BE2C (cell line): ENCODE measurements around the gene PPP4R2.
"Not testable (repeated sequence)": the region's sequence is repeated elsewhere in the genome, so short reads cannot be mapped to it uniquely, and the experiment has no call there.

Experiments
- DNase-seq: peaks from one replicate; pipeline ENCODE4 v3.0.0-alpha.2; 2020
- H3K27me3 ChIP-seq: fragments of 250-450 bp; sonication (Bioruptor Pico); 2 replicates; pipeline ENCODE4 v1.5.1; 2020; ENCODE audit warnings: mild to moderate bottlenecking
- H3K36me3 ChIP-seq: fragments of 250-450 bp; sonication (Bioruptor Pico); 2 replicates; pipeline ENCODE4 v1.5.1; 2020; ENCODE audit warnings: mild to moderate bottlenecking
- H3K4me1 ChIP-seq: fragments of 250-450 bp; sonication (Bioruptor Pico); 2 replicates; pipeline ENCODE4 v1.5.1; 2020
- H3K4me3 ChIP-seq: 2 replicates; pipeline ENCODE4 v1.5.1; 2011; ENCODE audit warnings: low read depth, low read length
- H3K9me3 ChIP-seq: fragments of 250-450 bp; sonication (Bioruptor Pico); 2 replicates; pipeline ENCODE4 v1.5.1; 2020
- TF ChIP-seq, protein P1 (sequence below): IDR thresholded peaks from 2 replicates; pipeline ENCODE4 v1.5.1; 2012; ENCODE audit warnings: mild to moderate bottlenecking, low read depth, low read length

Gene PPP4R2

GRCh38 chr3:73060302-73060723 lies 63.7 kb downstream of the PPP4R2 start:
- Histone ChIP-seq H3K27me3 (peaks cover 4% of the 10 kb centered on the region; the same call in 1 of the 2 replicates), H3K4me1 (peaks cover 23% of the 10 kb centered on the region), H3K36me3 (peaks cover 45% of the 10 kb centered on the region), H3K9me3 (no peaks in the 10 kb centered on the region), H3K4me3 (no peak overlapping the region)
- TF ChIP-seq, protein P1, sequence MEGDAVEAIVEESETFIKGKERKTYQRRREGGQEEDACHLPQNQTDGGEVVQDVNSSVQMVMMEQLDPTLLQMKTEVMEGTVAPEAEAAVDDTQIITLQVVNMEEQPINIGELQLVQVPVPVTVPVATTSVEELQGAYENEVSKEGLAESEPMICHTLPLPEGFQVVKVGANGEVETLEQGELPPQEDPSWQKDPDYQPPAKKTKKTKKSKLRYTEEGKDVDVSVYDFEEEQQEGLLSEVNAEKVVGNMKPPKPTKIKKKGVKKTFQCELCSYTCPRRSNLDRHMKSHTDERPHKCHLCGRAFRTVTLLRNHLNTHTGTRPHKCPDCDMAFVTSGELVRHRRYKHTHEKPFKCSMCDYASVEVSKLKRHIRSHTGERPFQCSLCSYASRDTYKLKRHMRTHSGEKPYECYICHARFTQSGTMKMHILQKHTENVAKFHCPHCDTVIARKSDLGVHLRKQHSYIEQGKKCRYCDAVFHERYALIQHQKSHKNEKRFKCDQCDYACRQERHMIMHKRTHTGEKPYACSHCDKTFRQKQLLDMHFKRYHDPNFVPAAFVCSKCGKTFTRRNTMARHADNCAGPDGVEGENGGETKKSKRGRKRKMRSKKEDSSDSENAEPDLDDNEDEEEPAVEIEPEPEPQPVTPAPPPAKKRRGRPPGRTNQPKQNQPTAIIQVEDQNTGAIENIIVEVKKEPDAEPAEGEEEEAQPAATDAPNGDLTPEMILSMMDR: no peak
- peak; percentile 28 for DNase-seq

DNA sequence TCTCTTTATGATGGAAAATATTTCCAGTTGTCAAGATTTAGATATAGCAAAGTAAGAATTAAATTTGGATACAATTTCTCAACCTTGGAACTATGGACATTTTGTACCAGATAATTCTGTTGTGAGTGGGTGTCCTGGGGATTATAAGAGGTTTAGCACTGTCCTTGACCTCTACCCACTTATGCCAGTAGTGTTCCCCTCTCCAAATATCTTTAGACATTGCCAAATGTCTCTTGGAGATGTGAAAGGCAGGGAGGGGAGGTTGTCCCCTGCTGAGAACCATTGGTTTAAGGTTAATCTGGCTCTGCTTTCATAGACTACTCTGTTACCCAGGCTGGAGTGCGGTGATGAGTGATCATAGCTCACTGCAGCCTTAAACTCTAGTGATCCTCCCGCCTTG lies 64.8 kb downstream of the PPP4R2 start, which contains the start of gene EBLN2:
Gene EBLN2, plus strand, starts transcription at position 244 of the 400 bp plus-strand sequence. CDS start 423 bp downstream, outside the sequence.
- peaks cover 16% of the 10 kb centered on the region for H3K4me1 ChIP-seq
- H3K9me3 ChIP-seq: no peaks in the 10 kb centered on the region
- no peak within 1 kb of the TSS for H3K4me3 ChIP-seq
- TF ChIP-seq, protein P1: no peak
- no peak for DNase-seq
- H3K36me3 ChIP-seq: peaks cover 47% of the 10 kb centered on the region
- peaks cover 4% of the 10 kb centered on the region; the same call in 1 of the 2 replicates for H3K27me3 ChIP-seq

- not testable (repeated sequence) for H3K27me3 ChIP-seq, DNase-seq, H3K4me3 ChIP-seq, H3K9me3 ChIP-seq, H3K4me1 ChIP-seq
- peaks cover 44% of the 10 kb centered on the region for H3K36me3 ChIP-seq
Observed at GRCh38 chr3:73066243-73066642, 69.6 kb downstream of the PPP4R2 start.

DNA sequence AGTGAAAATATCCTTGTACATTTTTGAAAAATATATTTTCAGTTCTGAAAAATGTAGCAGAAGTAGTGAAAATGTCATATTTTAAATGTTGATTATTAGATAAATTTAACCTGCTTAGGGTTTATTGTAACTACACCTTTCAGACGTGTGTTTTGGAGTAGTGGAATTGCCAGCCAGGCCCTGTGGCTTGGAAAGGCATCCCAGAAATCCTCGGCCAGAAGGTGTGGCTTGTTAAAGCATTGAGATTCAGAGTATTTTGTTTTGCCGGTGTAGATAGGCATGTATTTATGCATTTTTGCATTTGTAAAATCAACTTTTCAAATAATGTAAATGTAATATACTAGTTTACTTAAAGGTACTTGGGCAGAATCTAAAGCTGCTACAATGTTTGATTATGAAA lies 71.8 kb downstream of the PPP4R2 start:
- no peaks in the 10 kb centered on the region for H3K4me1 ChIP-seq
- no peak for DNase-seq
- no peaks in the 10 kb centered on the region for H3K9me3 ChIP-seq
- peaks cover 4% of the 10 kb centered on the region; the same call in 1 of the 2 replicates for H3K27me3 ChIP-seq
- TF ChIP-seq, protein P1: no peak
- H3K36me3 ChIP-seq: peaks cover 23% of the 10 kb centered on the region
- H3K4me3 ChIP-seq: no peak overlapping the region

GRCh38 chr3:73069187-73069586 lies 72.6 kb downstream of the PPP4R2 start:
- Histone ChIP-seq H3K4me1 (no peaks in the 10 kb centered on the region), H3K36me3 (peaks cover 16% of the 10 kb centered on the region), H3K27me3 (peaks cover 2% of the 10 kb centered on the region; the same call in 1 of the 2 replicates), H3K4me3 (no peak overlapping the region), H3K9me3 (no peaks in the 10 kb centered on the region)
- TF ChIP-seq, protein P1: no peak
- DNase-seq: no peak

- TF ChIP-seq, protein P1: no peak
- Histone ChIP-seq H3K36me3 (peaks cover 8% of the 10 kb centered on the region), H3K4me3 (no peak overlapping the region), H3K4me1 (no peaks in the 10 kb centered on the region), H3K27me3 (no peaks in the 10 kb centered on the region), H3K9me3 (no peaks in the 10 kb centered on the region)
- no peak for DNase-seq
Observed at GRCh38 chr3:73069775-73070444, 73.3 kb downstream of the PPP4R2 start.
